Measurements from ENCODE around the gene JADE2. TPM values are rescaled to one million over a fixed set of nuclear protein-coding genes. Genes with fewer than 3 reads are reported as not detected.

The JADE2 gene
- total RNA-seq, 1 experiment from 2014 or later: 39.9 TPM

DNA sequence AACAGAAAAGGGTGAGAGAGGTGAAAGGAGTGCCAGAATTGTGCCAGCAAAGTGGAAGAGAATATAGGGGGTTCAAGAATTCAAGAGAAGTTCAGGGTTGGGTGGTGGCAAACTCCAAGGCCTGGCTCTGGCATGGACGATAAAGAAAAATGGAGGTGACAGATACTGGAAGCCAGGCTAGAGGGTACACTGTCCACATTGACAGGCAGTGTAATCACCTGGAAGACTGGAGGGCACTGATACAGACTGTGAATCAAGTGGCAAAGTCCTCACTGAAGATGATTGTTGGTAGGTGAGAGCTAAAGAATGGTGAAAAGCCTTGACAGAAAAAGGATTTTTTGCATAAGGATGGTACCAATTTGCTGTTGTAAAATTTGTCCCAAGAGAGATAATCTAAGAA is 100.1 kb downstream of the JADE2 start:
- TF ChIP-seq EZH2phosphoT487 (IDR thresholded peaks at IDR 0.05; ENCODE audit: borderline replicate concordance) (no peak), ZFX (IDR thresholded peaks at IDR 0.05) (no peak), POLR2AphosphoS5 (IDR thresholded peaks at IDR 0.05; ENCODE audit: low read depth, low read length) (no peak), JUND (IDR thresholded peaks at IDR 0.05) (no peak), EZH2 (IDR thresholded peaks at IDR 0.05) (no peak), FOSL1 (IDR thresholded peaks at IDR 0.05; ENCODE audit: low read depth) (no peak), ELF1 (IDR thresholded peaks at IDR 0.05; ENCODE audit: borderline replicate concordance, low read depth) (no peak)
- TF ChIP-seq, protein P1, sequence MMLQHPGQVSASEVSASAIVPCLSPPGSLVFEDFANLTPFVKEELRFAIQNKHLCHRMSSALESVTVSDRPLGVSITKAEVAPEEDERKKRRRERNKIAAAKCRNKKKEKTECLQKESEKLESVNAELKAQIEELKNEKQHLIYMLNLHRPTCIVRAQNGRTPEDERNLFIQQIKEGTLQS (IDR thresholded peaks at IDR 0.05): no peak
- TF ChIP-seq, protein P2, sequence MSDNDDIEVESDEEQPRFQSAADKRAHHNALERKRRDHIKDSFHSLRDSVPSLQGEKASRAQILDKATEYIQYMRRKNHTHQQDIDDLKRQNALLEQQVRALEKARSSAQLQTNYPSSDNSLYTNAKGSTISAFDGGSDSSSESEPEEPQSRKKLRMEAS (IDR thresholded peaks at IDR 0.05): no peak
- no peaks in the 10 kb centered on the region for H3K9me3 ChIP-seq (ENCODE audit: control insufficient read depth in 1 of 2, insufficient read depth in 1 of 2, low read depth in 1 of 2, low read length in 2 of 2)
- H3K4me2 ChIP-seq (ENCODE audit: low read length): no peak overlapping the region
- ATAC-seq (no peak), DNase-seq (ENCODE audit: low read depth, low spot score) (no peak)
- no peak overlapping the region for H3K27ac ChIP-seq (ENCODE audit: low read depth, low read length)
- RAD21 ChIA-PET (ENCODE audit: low non-redundant PET in 1 of 2, low total read pairs in 2 of 2, uncharacterized antibody in 2 of 2, unreplicated experiment in 2 of 2): no interaction called here
- H3K4me1 ChIP-seq (ENCODE audit: control insufficient read depth in 1 of 2, insufficient read depth in 2 of 2, low read length in 2 of 2): peaks cover 0 to 4% of the 10 kb centered on the region in 2 experiments; a peak in 1 of 4 replicates
- no peaks in the 10 kb centered on the region for H3K27me3 ChIP-seq (ENCODE audit: insufficient read depth, low read length)
- H2AFZ ChIP-seq (ENCODE audit: low read depth, low read length, poor library complexity, severe bottlenecking): no peak overlapping the region
- no peaks in the 10 kb centered on the region for H3K9me2 ChIP-seq (ENCODE audit: insufficient read depth)
- no peak overlapping the region for H3K4me3 ChIP-seq (replicated peaks in 1 of 2; ENCODE audit: low read depth in 1 of 2, low read length in 2 of 2)
- intact Hi-C loops (cut with micrococcal nuclease): no loop called here
- H3K36me3 ChIP-seq (ENCODE audit: control insufficient read depth in 1 of 2, insufficient read depth in 2 of 2, low read length in 2 of 2): peaks cover 3 to 6% of the 10 kb centered on the region in 2 experiments
- CTCF ChIA-PET: no interaction called here
- BruUV-seq (replicated peaks): no TSS peak
- POLR2A ChIA-PET: no interaction called here
- no peak overlapping the region for H3K9ac ChIP-seq (ENCODE audit: low read length)
- H4K20me1 ChIP-seq (ENCODE audit: insufficient read depth): no peaks in the 10 kb centered on the region; the same call in 1 of the 2 replicates
- peaks cover 14% of the 10 kb centered on the region for H3K79me2 ChIP-seq (ENCODE audit: insufficient read depth, low read length)

DNA sequence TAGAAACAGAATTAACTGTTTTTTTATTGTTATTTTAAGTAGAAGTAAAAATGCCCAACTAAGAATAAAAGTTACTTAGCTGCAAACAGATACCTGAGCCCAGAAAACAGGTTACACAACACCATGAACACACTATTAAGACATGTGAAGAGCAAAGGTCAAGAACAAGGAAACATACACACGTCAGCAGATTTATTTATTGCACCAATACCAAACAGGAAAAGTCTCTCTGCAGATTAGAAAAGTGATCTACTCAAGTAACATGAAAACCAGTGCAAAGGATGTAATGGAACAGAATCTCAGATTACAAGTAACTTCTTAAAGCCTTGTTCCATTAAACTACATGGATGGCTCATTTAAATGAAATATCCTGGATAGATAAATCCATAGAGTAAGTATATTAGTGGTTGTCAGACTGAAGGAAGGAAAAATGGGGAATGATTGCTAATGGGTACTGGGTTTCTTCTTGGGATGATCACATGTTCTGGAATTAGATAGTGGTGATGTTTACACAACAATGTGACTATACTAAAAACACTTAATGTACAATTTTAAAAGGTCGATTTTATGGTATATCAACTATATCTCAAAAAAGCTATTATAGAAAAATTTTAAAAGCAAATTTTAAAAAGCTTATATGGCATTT is 101.0 kb downstream of the JADE2 start:
- DNase-seq (ENCODE audit: low read depth, low spot score) (no peak), ATAC-seq (no peak)
- no peaks in the 10 kb centered on the region for H3K27me3 ChIP-seq (ENCODE audit: insufficient read depth, low read length)
- intact Hi-C loops (cut with micrococcal nuclease): no loop called here
- H4K20me1 ChIP-seq (ENCODE audit: insufficient read depth): no peaks in the 10 kb centered on the region; the same call in 1 of the 2 replicates
- H3K27ac ChIP-seq (ENCODE audit: low read depth, low read length): no peak overlapping the region
- no peaks in the 10 kb centered on the region for H3K9me2 ChIP-seq (ENCODE audit: insufficient read depth)
- H3K4me2 ChIP-seq (ENCODE audit: low read length): no peak overlapping the region
- peaks cover 0 to 2% of the 10 kb centered on the region in 2 experiments; a peak in 1 of 4 replicates for H3K36me3 ChIP-seq (ENCODE audit: control insufficient read depth in 1 of 2, insufficient read depth in 2 of 2, low read length in 2 of 2)
- no peak overlapping the region for H3K4me3 ChIP-seq (replicated peaks in 1 of 2; ENCODE audit: low read depth in 1 of 2, low read length in 2 of 2)
- H3K4me1 ChIP-seq (ENCODE audit: control insufficient read depth in 1 of 2, insufficient read depth in 2 of 2, low read length in 2 of 2): peaks cover 2 to 7% of the 10 kb centered on the region in 2 experiments; a peak in 3 of 4 replicates
- ChIA-PET RAD21 (ENCODE audit: low non-redundant PET in 1 of 2, low total read pairs in 2 of 2, uncharacterized antibody in 2 of 2, unreplicated experiment in 2 of 2) (no interaction called here), CTCF (no interaction called here), POLR2A (no interaction called here)
- peaks cover 23% of the 10 kb centered on the region for H3K79me2 ChIP-seq (ENCODE audit: insufficient read depth, low read length)
- no peaks in the 10 kb centered on the region for H3K9me3 ChIP-seq (ENCODE audit: control insufficient read depth in 1 of 2, insufficient read depth in 1 of 2, low read depth in 1 of 2, low read length in 2 of 2)
- no TSS peak for BruUV-seq (replicated peaks)
- H2AFZ ChIP-seq (ENCODE audit: low read depth, low read length, poor library complexity, severe bottlenecking): no peak overlapping the region
- H3K9ac ChIP-seq (ENCODE audit: low read length): no peak overlapping the region
- TF ChIP-seq CTCF (IDR thresholded peaks at IDR 0.05 in 2 of 3, conservative IDR thresholded peaks at IDR 0.05 in 1 of 3; ENCODE audit: borderline replicate concordance in 1 of 3, insufficient read depth in 1 of 3, low read depth in 2 of 3, low read length in 2 of 3): no peak
- TF ChIP-seq EZH2 (IDR thresholded peaks at IDR 0.05): no peak
- TF ChIP-seq, protein P2 (IDR thresholded peaks at IDR 0.05): no peak
- no peak for TF ChIP-seq EZH2phosphoT487 (IDR thresholded peaks at IDR 0.05; ENCODE audit: borderline replicate concordance)
- TF ChIP-seq CEBPB (IDR thresholded peaks at IDR 0.05; ENCODE audit: low read depth): no peak
- TF ChIP-seq, protein P3, sequence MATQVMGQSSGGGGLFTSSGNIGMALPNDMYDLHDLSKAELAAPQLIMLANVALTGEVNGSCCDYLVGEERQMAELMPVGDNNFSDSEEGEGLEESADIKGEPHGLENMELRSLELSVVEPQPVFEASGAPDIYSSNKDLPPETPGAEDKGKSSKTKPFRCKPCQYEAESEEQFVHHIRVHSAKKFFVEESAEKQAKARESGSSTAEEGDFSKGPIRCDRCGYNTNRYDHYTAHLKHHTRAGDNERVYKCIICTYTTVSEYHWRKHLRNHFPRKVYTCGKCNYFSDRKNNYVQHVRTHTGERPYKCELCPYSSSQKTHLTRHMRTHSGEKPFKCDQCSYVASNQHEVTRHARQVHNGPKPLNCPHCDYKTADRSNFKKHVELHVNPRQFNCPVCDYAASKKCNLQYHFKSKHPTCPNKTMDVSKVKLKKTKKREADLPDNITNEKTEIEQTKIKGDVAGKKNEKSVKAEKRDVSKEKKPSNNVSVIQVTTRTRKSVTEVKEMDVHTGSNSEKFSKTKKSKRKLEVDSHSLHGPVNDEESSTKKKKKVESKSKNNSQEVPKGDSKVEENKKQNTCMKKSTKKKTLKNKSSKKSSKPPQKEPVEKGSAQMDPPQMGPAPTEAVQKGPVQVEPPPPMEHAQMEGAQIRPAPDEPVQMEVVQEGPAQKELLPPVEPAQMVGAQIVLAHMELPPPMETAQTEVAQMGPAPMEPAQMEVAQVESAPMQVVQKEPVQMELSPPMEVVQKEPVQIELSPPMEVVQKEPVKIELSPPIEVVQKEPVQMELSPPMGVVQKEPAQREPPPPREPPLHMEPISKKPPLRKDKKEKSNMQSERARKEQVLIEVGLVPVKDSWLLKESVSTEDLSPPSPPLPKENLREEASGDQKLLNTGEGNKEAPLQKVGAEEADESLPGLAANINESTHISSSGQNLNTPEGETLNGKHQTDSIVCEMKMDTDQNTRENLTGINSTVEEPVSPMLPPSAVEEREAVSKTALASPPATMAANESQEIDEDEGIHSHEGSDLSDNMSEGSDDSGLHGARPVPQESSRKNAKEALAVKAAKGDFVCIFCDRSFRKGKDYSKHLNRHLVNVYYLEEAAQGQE (IDR thresholded peaks at IDR 0.05; ENCODE audit: low read depth): no peak
- TF ChIP-seq TCF7L2 (IDR thresholded peaks at IDR 0.05; ENCODE audit: borderline replicate concordance, extremely low read depth, insufficient read depth, insufficient read length): no peak
- TF ChIP-seq RAD21 (IDR thresholded peaks at IDR 0.05; ENCODE audit: low read depth): no peak
- TF ChIP-seq JUND (IDR thresholded peaks at IDR 0.05): no peak
